K562 (cell line): ENCODE measurements around the gene CPED1. TPM values are rescaled to one million over a fixed set of nuclear protein-coding genes. Genes with fewer than 3 reads are reported as not detected.

Source experiments
- CHCHD3 ChIP-seq: fragments of 250-450 bp; sonication (Bioruptor Pico); IDR thresholded peaks from 2 replicates; pipeline ENCODE4 v2.1.2; 2022; ENCODE audit warnings: mild to moderate bottlenecking
- DACH1 ChIP-seq: fragments of 450-650 bp; IDR thresholded peaks from 2 replicates; pipeline ENCODE4 v1.6.1; 2018; ENCODE audit not compliant: partially characterized antibody
- FOXK2 ChIP-seq, 2 experiments: fragments of 450-650 bp; IDR thresholded peaks in 1 of 2; conservative IDR thresholded peaks in 1 of 2; 2 replicates each; pipeline ENCODE4 v1.6.1; 2016; ENCODE audit warnings: low read depth in 2 of 2, mild to moderate bottlenecking in 1 of 2
- HDAC6 ChIP-seq: IDR thresholded peaks from 2 replicates; pipeline ENCODE4 v1.6.1; 2012; ENCODE audit warnings: low read depth, mild to moderate bottlenecking, control low read depth, inconsistent platforms, low read length, moderate library complexity
- HMG20A ChIP-seq: fragments of 450-650 bp; formaldehyde crosslinking; conservative IDR thresholded peaks from 2 replicates; pipeline ENCODE4 v1.4.0; 2020; ENCODE audit warnings: mild to moderate bottlenecking, mixed read lengths
- HOXB6 ChIP-seq: fragments of 250-450 bp; sonication (Bioruptor Pico); IDR thresholded peaks from 2 replicates; pipeline ENCODE4 v1.5.1; 2022; ENCODE audit warnings: mild to moderate bottlenecking, borderline replicate concordance
- MAFF ChIP-seq: IDR thresholded peaks from 2 replicates; pipeline ENCODE4 v1.6.1; 2012; ENCODE audit warnings: low read length, improper control_type of control experiment
- MAFK ChIP-seq: IDR thresholded peaks from 2 replicates; pipeline ENCODE4 v1.6.1; 2011; ENCODE audit warnings: low read length, improper control_type of control experiment
- MTA1 ChIP-seq: fragments of 450-650 bp; IDR thresholded peaks from 2 replicates; pipeline ENCODE4 v1.6.1; 2017; ENCODE audit warnings: borderline replicate concordance
- NFE2 ChIP-seq: IDR thresholded peaks from 2 replicates; pipeline ENCODE4 v1.6.1; 2014; ENCODE audit warnings: antibody characterized with exemption, low read depth
- TAF15 ChIP-seq: fragments of 200-400 bp; formaldehyde crosslinking; IDR thresholded peaks from 2 replicates; pipeline ENCODE4 v1.6.1; 2017; ENCODE audit warnings: mild to moderate bottlenecking, low read depth, low read length, moderate library complexity
- TBP ChIP-seq: optimal IDR thresholded peaks from 2 replicates; pipeline ENCODE3; 2011; ENCODE audit warnings: low read depth, low read length, improper control_type of control experiment
- TCF3 ChIP-seq: sonication (generic); formaldehyde crosslinking; IDR thresholded peaks from 2 replicates; pipeline ENCODE4 v1.4.0; 2020; ENCODE audit warnings: mild to moderate bottlenecking, missing genetic modification reagents
- THRA ChIP-seq: fragments of 450-650 bp; IDR thresholded peaks from 2 replicates; pipeline ENCODE4 v1.6.1; 2017; ENCODE audit warnings: mild to moderate bottlenecking, moderate library complexity
- THRB ChIP-seq: fragments of 450-650 bp; formaldehyde crosslinking; conservative IDR thresholded peaks from 2 replicates; pipeline ENCODE4 v1.4.0; 2022; ENCODE audit warnings: mild to moderate bottlenecking, missing genetic modification characterization
- TRIM24 ChIP-seq, 2 experiments: fragments of 450-650 bp; IDR thresholded peaks; 2 replicates each; pipeline ENCODE4 v1.6.1; 2016
- WHSC1 ChIP-seq: IDR thresholded peaks from one replicate; pipeline ENCODE4 v1.6.1; 2012; ENCODE audit warnings: low read length, control low read depth, inconsistent platforms
- XRCC3 ChIP-seq: fragments of 450-650 bp; IDR thresholded peaks from 2 replicates; pipeline ENCODE4 v1.6.1; 2017; ENCODE audit warnings: mild to moderate bottlenecking, moderate library complexity
- ZBTB12 ChIP-seq: fragments of 250-450 bp; sonication (Bioruptor Pico); IDR thresholded peaks from 2 replicates; pipeline ENCODE4 v1.4.0; 2020
- ZNF232 ChIP-seq: sonication (generic); formaldehyde crosslinking; IDR thresholded peaks from 2 replicates; pipeline ENCODE4 v1.8.0; 2022; ENCODE audit warnings: mild to moderate bottlenecking, missing genetic modification reagents
- ZNF511 ChIP-seq: sonication (generic); formaldehyde crosslinking; IDR thresholded peaks from 2 replicates; pipeline ENCODE4 v1.8.0; 2022; ENCODE audit warnings: mild to moderate bottlenecking, missing genetic modification reagents
- ZNF589 ChIP-seq: fragments of 200-800 bp; sonication (Bioruptor generic); IDR thresholded peaks from 2 replicates; pipeline ENCODE4 v1.6.1; 2016; ENCODE audit warnings: low read depth, missing genetic modification characterization, missing compliant biosample characterization
- ZNF592 ChIP-seq: fragments of 450-650 bp; IDR thresholded peaks from 2 replicates; pipeline ENCODE4 v1.6.1; 2017; ENCODE audit warnings: antibody characterized with exemption, mild to moderate bottlenecking
- polyA plus RNA-seq, 8 experiments: library from polyadenylated mRNA; depleted of rRNA in 4 of 8; stranded (reverse) in 5 of 8; unstranded in 3 of 8; fragments of >200 nt; fragmentation: Nextera tagmentation in 2 of 8; fragmentation: Illumina TruSeq in 1 of 8; extraction: Ambion mirVana in 2 of 8; extraction: Trizol in 1 of 8; gene quantifications; 2 replicates each; pipeline versions ENCODE4 v1.2.1 to v1.2.3, GENCODE V29; 2011 to 2014; ENCODE audit warnings: inconsistent platforms in 1 of 8, missing spikeins in 1 of 8
- total RNA-seq, 7 experiments: library from RNA; depleted of rRNA in 6 of 7; stranded (reverse); fragments of >200 nt in 6 of 7; fragmentation: Illumina TruSeq in 2 of 7; extraction: Trizol in 2 of 7; gene quantifications; 2 replicates each; pipeline versions ENCODE4 v1.2.1 to v1.2.3, GENCODE V29; 2011 to 2021; ENCODE audit warnings: low replicate concordance in 1 of 7

CPED1 gene
- total and polyA plus RNA-seq, 9 of the 15 experiments (the other 6 are each of a cell fraction or from before 2014, with no cell fraction given), result 195 to 393 (median 290) TPM

GRCh38 chr7:120949393-120949911 is 39.1 kb upstream of the CPED1 start (continued):
- no peak for TF ChIP-seq THRB (CRISPR knock-in tag)
- TF ChIP-seq CHCHD3 (CRISPR knock-in tag), result no peak
- TF ChIP-seq FOXK2 (conservative IDR thresholded peaks at IDR 0.05 in 1 of 2, IDR thresholded peaks at IDR 0.05 in 1 of 2; ENCODE audit: low read depth in 2 of 2), result peak; percentile 29 to 32; a peak in 1 of 4 replicates
- TF ChIP-seq MAFF, result no peak; the same call in 1 of the 2 replicates
- no peak for TF ChIP-seq TCF3 (CRISPR knock-in tag)
- peak; percentile 9 for TF ChIP-seq DACH1
- no peak for TF ChIP-seq MAFK
- TF ChIP-seq ZNF511 (CRISPR knock-in tag), result no peak
- TF ChIP-seq ZBTB12 (CRISPR knock-in tag), result no peak
- TF ChIP-seq TAF15, result no peak
- no peak for TF ChIP-seq ZNF232 (CRISPR knock-in tag)
- no peak for TF ChIP-seq HDAC6
- no peak for TF ChIP-seq ZNF592
- no peak for TF ChIP-seq HMG20A (CRISPR knock-in tag)
- TF ChIP-seq NFE2, result peak; percentile 42; the same call in 1 of the 2 replicates
- no peak for TF ChIP-seq HOXB6
- TF ChIP-seq TBP, result no peak
- no peak for TF ChIP-seq WHSC1
- no peak for TF ChIP-seq ZNF589
- peak; percentile 60 for TF ChIP-seq MTA1
- TF ChIP-seq XRCC3, result no peak
- TF ChIP-seq TRIM24 (IDR thresholded peaks at IDR 0.05), result no peak
- TF ChIP-seq THRA, result 0 out of 2 replicates have a peak, but pooled peaks have one; percentile 3
